GM18951 (cell line): ENCODE results near the gene SPEN.
"Not testable (repeated sequence)": the region's sequence is repeated elsewhere in the genome, so short reads cannot be mapped to it uniquely, and the experiment has no call there.

ENCODE experiments used
- POLR2A ChIP-seq: IDR thresholded peaks from 4 replicates; pipeline ENCODE4 v1.6.1; 2011; ENCODE audit warnings: mild to moderate bottlenecking; ENCODE audit not compliant: insufficient read length, insufficient read depth; ENCODE audit errors: extremely low read depth
- in situ Hi-C: fragments of 300-500 bp; cut with MboI; formaldehyde crosslinking; loops from one replicate; pipeline ENCODE4 v1.12.0; 2022; ENCODE audit warnings: low sequenced_read_pairs, mixed read lengths, inconsistent platforms; ENCODE audit not compliant: unreplicated experiment

SPEN gene

GRCh38 chr1:15911141-15911540 lies 63.6 kb downstream of the SPEN start:
- in situ Hi-C loops: loop anchor here (10.0 kb wide), 1 partner anchor 96 kb away; no protein-coding TSS in a partner anchor
- no peak for TF ChIP-seq POLR2A

- in situ Hi-C loops: loop anchor here (10.0 kb wide), 1 partner anchor 97 kb away; no protein-coding TSS in a partner anchor
- no peak for TF ChIP-seq POLR2A
Observed at GRCh38 chr1:15911927-15912326, 64.4 kb downstream of the SPEN start.

GRCh38 chr1:15913607-15914006 lies 66.1 kb downstream of the SPEN start:
- in situ Hi-C loops: loop anchor here (10.0 kb wide), 1 partner anchor 99 kb away; no protein-coding TSS in a partner anchor

- no peak for TF ChIP-seq POLR2A
Observed at GRCh38 chr1:15915991-15916390, 68.5 kb downstream of the SPEN start.

GRCh38 chr1:15916417-15916816 lies 68.9 kb downstream of the SPEN start:
- TF ChIP-seq POLR2A: no peak
- in situ Hi-C loops: loop anchor here (10.0 kb wide), 1 partner anchor 102 kb away; no protein-coding TSS in a partner anchor

More at GRCh38 chr1:15915991-15916390, 68.5 kb downstream of the SPEN start:
- in situ Hi-C loops: loop anchor here (10.0 kb wide), 1 partner anchor 101 kb away; no protein-coding TSS in a partner anchor

- in situ Hi-C loops: loop anchor here (10.0 kb wide), 1 partner anchor 102 kb away; no protein-coding TSS in a partner anchor
- no peak for TF ChIP-seq POLR2A
Observed at GRCh38 chr1:15916916-15917315, 69.4 kb downstream of the SPEN start.

GRCh38 chr1:15918962-15919715 lies 71.6 kb downstream of the SPEN start:
- in situ Hi-C loops: loop anchor here (10.0 kb wide), 1 partner anchor 104 kb away; no protein-coding TSS in a partner anchor
- no peak for TF ChIP-seq POLR2A

GRCh38 chr1:15923241-15923640 lies 75.7 kb downstream of the SPEN start:
- in situ Hi-C loops: no loop called here
- no peak for TF ChIP-seq POLR2A

- in situ Hi-C loops: not testable (repeated sequence)
Observed at GRCh38 chr1:15926448-15926847, 78.9 kb downstream of the SPEN start.

GRCh38 chr1:15928971-15929965 lies 81.8 kb downstream of the SPEN start:
- in situ Hi-C loops: no loop called here
- TF ChIP-seq POLR2A: no peak

- in situ Hi-C loops: no loop called here
- no peak for TF ChIP-seq POLR2A
Observed at GRCh38 chr1:15931401-15931800, 83.9 kb downstream of the SPEN start.

- TF ChIP-seq POLR2A: no peak
- in situ Hi-C loops: no loop called here
Observed at GRCh38 chr1:15931884-15932283, 84.4 kb downstream of the SPEN start.

- in situ Hi-C loops: no loop called here
- no peak for TF ChIP-seq POLR2A
Observed at GRCh38 chr1:15932612-15933011, 85.1 kb downstream of the SPEN start.

GRCh38 chr1:15933684-15934083 lies 86.2 kb downstream of the SPEN start:
- in situ Hi-C loops: no loop called here
- TF ChIP-seq POLR2A: no peak
